Measurements from ENCODE around the gene RHBDD2. TPM values are rescaled to one million over a fixed set of nuclear protein-coding genes. Genes with fewer than 3 reads are reported as not detected.
"Not testable (repeated sequence)": the region's sequence is repeated elsewhere in the genome, so short reads cannot be mapped to it uniquely, and the experiment has no call there.

RHBDD2 gene
- total RNA-seq, 1 donor from 2014 or later = 27.1 TPM

DNA sequence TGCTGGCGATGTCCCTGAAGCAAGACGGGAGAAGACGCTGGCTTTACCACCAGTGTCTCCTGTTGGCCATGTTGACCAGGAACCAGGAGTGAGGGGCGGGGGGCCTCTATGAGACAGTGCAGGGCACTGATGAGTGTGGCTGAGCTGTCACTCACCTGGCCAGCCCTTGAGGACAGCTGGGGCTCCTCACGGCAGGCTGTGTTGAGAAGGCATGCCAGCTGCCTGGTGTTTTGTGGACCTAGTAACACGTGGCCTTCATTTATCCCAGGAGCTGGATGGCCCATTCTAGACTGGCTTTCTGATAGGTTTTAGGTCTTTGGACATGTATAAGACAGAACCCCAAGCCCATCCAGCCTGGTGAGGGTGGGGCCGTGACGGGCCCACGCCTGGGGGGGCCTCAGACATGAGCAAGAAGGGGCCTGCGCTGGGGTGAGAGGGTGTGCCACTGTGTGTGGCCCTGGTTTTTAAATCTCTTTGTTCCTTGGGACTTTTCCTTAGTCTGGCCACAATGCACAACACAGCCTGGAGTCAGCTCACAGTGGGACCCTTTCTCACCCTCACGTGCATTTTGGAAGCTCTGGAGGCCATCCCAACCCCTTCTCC lies 10.5 kb downstream of the RHBDD2 start:
- no peak for DNase-seq

DNA sequence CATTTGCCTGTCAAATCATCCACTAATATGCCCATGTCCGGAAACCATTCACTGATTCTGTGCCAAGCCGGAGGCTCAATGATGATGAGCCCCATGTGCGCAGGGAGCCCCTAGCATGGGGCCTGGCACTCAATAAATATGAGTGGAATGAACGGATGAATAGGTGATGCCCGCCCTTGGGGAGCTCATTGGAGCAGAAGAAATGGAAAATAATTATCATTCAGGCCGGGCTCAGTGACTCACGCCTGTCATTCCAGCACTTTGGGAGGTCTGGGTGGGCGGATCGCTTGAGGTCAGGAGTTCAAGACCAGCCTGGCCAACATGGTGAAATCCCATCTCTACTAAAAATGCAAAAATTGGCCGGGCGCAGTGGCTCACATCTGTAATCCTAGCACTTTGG lies 11.0 kb downstream of the RHBDD2 start:
- no peak for DNase-seq

GRCh38 chr7:75891237-75891636 lies 12.4 kb downstream of the RHBDD2 start:
- DNase-seq = not testable (repeated sequence)

- DNase-seq = no peak
These were observed 13.1 kb downstream of the RHBDD2 start for GRCh38 chr7:75891815-75892411.

GRCh38 chr7:75892634-75893272 lies 13.9 kb downstream of the RHBDD2 start:
- no peak for DNase-seq

- DNase-seq = no peak
These were observed 18.0 kb downstream of the RHBDD2 start for GRCh38 chr7:75896803-75897327.

DNA sequence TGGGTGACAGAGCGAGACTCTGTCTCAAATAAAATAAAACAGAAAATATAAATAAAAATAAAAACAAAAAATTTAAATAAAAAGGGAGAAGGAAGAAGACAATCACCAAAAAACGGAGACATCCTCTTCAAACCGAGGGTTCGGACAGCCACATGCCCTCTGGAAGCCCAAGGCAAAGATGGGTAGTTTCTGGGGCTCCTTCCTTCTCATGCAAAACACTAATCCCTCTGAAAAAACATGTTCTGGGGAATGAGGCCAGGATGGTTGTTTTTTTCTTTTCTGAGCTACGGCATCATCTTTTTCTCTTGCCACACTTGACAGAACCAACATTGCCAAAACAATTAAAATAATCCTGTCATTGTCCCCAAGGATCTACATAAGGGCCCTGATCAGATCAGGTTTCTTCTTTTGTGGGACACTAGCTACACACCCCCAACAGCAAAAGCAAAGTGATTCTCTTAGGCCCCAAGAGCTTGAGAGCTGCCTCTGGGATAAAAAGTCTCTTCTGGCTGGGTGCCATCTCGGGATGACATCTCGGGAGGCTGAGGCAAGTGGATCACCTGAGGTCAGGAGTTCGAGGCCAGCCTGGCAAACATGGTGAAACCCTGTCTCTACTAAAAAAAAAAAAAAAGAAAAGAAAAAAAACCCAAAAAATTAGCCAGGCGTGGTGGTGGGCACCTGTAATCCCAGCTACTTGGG lies 21.9 kb downstream of the RHBDD2 start:
- no peak for DNase-seq

- peak; percentile 28 for DNase-seq
These were observed 27.2 kb downstream of the RHBDD2 start for GRCh38 chr7:75905785-75906604.

- DNase-seq = no peak
These were observed 28.3 kb downstream of the RHBDD2 start for GRCh38 chr7:75906991-75907667.

GRCh38 chr7:75907668-75908039 lies 28.8 kb downstream of the RHBDD2 start:
- DNase-seq = not testable (repeated sequence)

GRCh38 chr7:75909521-75910132 lies 30.8 kb downstream of the RHBDD2 start:
- no peak for DNase-seq

DNA sequence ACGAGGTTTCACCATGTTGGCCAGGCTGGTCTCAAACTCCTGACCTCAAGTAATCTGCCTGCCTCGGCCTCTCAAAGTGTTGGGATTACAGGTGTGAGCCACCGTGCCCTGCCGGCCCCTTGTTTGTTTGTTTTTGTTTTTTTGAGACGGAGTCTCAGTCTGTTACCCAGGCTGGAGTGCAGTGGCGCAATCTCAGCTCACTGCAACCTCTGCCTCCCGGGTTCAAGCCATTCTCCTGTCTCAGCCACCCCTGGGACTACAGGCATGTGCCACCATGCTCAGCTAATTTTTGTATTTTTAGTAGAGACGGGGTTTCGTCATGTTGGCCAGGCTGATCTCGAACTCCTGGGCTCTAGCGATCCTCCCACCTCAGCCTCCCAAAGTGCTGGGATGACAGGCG lies 32.4 kb downstream of the RHBDD2 start:
- DNase-seq = not testable (repeated sequence)

- DNase-seq = no peak
These were observed 34.6 kb downstream of the RHBDD2 start for GRCh38 chr7:75913437-75913836.

GRCh38 chr7:75914169-75914654 lies 35.4 kb downstream of the RHBDD2 start:
- no peak for DNase-seq

DNA sequence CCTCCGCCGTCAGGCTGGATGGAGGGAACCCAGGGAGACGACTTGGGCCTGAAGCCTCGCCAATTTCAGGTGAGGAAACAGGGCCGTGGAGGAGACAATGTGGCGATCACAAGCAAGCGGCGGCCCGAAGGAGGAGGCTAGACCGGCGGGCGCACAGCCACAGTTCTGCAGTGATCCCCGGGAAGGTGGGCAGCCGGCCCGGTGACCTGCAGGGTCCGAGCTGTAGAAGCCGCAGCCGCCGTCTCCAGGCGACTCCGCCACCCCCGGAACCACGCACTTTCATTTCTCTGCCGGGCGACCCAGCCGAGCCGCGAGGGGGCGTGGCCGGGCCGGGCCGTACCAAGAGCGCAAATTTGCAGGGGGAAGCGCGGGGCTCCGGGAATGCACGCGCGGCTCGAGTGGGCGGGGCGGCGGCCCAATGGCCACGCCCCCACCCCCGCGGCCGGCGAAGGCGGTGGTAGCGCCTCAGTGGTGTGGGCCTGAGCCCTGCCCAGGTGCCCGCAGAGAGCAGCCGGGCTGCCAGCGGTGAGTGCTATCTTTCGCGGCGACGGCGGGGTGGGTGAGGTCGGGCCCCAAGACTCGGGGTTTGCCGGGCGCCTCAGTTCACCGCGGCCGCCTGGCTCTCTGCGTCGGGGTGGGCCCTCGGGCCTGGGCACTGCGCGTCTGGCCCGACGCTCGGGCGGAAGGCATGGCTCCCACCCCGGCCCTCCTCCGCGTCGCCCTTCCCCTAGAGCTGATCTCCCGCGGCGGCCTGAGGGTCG lies 36.0 kb downstream of the RHBDD2 start, which contains the start of gene POR:
TSS of gene POR (plus strand) at position 501 of the 761 bp plus-strand sequence. CDS start 38,847 bp downstream, outside the sequence.
- DNase-seq = peak; percentile 96

DNA sequence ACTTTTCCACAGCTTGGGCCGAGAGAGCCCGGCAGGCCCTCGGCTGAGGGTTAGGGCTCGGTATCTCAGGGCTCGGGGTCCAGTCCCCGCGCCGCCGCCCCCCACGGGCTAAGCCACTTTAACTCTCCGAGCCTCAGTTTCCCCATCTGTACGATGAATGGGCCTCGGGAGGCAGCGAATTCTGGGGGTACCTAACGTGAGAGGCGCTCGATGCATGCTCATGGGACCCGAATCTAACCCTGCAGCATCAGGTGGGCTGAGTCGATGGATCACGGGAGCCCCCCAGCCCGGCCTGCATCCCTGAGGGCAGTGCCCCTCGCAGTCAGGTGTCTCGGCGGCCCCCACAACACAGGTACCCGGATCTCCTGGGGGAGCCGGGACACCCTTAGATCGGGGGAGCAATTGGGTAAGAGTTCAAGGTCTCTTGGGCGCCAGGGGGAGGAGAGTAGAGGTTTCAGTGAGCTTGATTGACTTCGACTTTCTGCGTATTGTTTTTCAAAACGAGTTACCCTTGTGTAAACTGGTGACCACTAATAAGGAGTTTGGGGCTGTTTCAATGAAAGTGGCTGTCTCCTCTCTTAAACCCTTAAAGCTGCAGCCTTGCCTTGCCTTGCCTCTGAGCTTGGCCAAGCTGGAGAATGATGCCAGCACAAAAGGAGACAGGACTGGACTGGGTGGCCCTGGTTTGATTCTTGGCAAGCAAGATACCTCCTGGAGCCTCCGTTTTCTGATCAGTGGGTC lies 36.8 kb downstream of the RHBDD2 start:
- DNase-seq = no peak

- DNase-seq = no peak
These were observed 37.4 kb downstream of the RHBDD2 start for GRCh38 chr7:75916259-75916658.

- no peak for DNase-seq
These were observed 38.1 kb downstream of the RHBDD2 start for GRCh38 chr7:75916685-75917634.

Measured in occipital lobe (tissue), 2 donors.